ENCODE data around the gene ZNF772.
"Not testable (repeated sequence)": the region's sequence is repeated elsewhere in the genome, so short reads cannot be mapped to it uniquely, and the experiment has no call there.

GRCh38 chr19:57488299-57488644, 10.9 kb upstream of the ZNF772 start:
- not testable (repeated sequence) for TF ChIP-seq YY1 (IDR thresholded peaks at IDR 0.05; ENCODE audit: insufficient read depth, insufficient read length); ZNF274 (IDR thresholded peaks at IDR 0.05; ENCODE audit: low read depth, low read length); SUZ12 (IDR thresholded peaks at IDR 0.05; ENCODE audit: extremely low read depth, insufficient read depth, insufficient read length)
